Effector memory CD4-positive, alpha-beta T cell (primary cell): ENCODE measurements around the gene XCL2.
"Not testable (repeated sequence)": the region's sequence is repeated elsewhere in the genome, so short reads cannot be mapped to it uniquely, and the experiment has no call there.

Source experiments
- DNase-seq, 3 donors: peaks; one replicate each; pipeline ENCODE4 v3.0.0-alpha.2; 2020
- H3K27ac ChIP-seq: 2 replicates; pipeline ENCODE4 v1.7.0; 2013; ENCODE audit warnings: mild to moderate bottlenecking, low read length, moderate library complexity; ENCODE audit not compliant: insufficient read depth, poor library complexity, severe bottlenecking
- H3K27me3 ChIP-seq: replicated peaks from 2 replicates; pipeline ENCODE4 v1.7.0; 2013; ENCODE audit warnings: mild to moderate bottlenecking, low read length; ENCODE audit not compliant: insufficient read depth, control insufficient read depth, poor library complexity, severe bottlenecking
- H3K36me3 ChIP-seq: 2 replicates; pipeline ENCODE4 v1.7.0; 2013; ENCODE audit warnings: mild to moderate bottlenecking, low read length, moderate library complexity; ENCODE audit not compliant: control insufficient read depth, insufficient read depth
- H3K4me1 ChIP-seq: 2 replicates; pipeline ENCODE4 v1.7.0; 2013; ENCODE audit warnings: low read length, mild to moderate bottlenecking; ENCODE audit not compliant: control insufficient read depth, insufficient read depth, poor library complexity, severe bottlenecking
- H3K4me3 ChIP-seq: 2 replicates; pipeline ENCODE4 v1.7.0; 2013; ENCODE audit warnings: low read length, low read depth, mild to moderate bottlenecking; ENCODE audit not compliant: insufficient read depth, poor library complexity, severe bottlenecking
- H3K9me3 ChIP-seq: 2 replicates; pipeline ENCODE4 v1.7.0; 2013; ENCODE audit warnings: mild to moderate bottlenecking, low read length, moderate library complexity; ENCODE audit not compliant: control insufficient read depth

Gene XCL2

GRCh38 chr1:168580991-168581390 lies 37.2 kb upstream of the XCL2 start:
- not testable (repeated sequence) for H3K4me3 ChIP-seq

DNA sequence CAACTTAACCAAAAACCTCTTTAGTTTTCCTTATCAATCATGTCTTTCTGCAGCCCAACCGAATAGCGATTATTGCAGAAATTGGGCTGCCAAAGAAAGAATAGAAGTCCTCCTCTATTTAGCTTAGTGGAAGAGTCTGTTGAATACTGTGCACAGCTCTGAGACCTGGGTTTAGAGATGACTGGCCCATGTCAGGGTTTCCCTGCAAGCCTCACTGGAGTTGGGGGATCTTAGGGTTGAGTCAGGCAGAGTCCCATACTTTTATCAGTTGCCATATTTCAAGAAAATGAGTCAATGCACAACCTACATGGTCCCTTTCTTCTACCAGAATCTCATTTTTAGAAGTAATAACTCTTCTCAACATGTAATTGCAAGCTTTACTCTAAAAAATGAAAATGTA lies 36.5 kb upstream of the XCL2 start:
- H3K27me3 ChIP-seq, H3K9me3 ChIP-seq, H3K27ac ChIP-seq, H3K4me3 ChIP-seq, H3K36me3 ChIP-seq, DNase-seq, H3K4me1 ChIP-seq: not testable (repeated sequence)

More at GRCh38 chr1:168580991-168581390, 37.2 kb upstream of the XCL2 start:
- H3K27ac ChIP-seq, H3K36me3 ChIP-seq, H3K4me1 ChIP-seq, DNase-seq, H3K9me3 ChIP-seq, H3K27me3 ChIP-seq: not testable (repeated sequence)

DNA sequence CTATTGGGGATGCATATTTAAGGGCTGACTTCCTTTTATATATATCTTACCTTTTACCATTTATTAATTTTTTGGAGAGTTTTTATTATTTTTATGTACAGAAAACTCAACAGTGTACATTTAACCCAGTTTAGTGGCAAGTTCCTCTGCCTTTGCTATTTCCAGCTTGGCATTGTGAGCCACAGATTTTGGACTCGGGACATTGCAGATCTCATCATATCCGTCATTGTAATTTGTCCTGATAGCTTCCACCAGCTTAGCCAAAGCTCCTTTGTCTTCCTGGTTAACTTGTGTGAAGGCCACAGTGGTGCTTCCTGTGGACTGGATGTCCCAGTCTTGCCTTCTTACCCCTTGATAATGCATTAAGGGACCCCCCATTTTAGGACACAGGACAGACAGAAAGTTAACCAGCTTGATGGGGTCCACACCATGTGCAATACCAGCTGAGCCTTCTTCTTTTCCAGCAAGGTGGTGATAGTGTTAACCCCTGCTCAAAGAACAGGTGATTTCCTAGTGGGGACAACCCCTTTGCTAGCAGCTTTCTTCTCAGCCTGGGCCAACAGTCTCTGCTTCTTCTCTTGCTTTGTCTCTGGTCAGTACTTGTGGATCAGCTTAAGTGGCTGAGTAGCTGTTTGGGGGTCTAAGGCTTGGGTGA lies 34.9 kb upstream of the XCL2 start:
- H3K27me3 ChIP-seq, H3K9me3 ChIP-seq, H3K4me3 ChIP-seq, H3K36me3 ChIP-seq, DNase-seq, H3K4me1 ChIP-seq, H3K27ac ChIP-seq: not testable (repeated sequence)

DNA sequence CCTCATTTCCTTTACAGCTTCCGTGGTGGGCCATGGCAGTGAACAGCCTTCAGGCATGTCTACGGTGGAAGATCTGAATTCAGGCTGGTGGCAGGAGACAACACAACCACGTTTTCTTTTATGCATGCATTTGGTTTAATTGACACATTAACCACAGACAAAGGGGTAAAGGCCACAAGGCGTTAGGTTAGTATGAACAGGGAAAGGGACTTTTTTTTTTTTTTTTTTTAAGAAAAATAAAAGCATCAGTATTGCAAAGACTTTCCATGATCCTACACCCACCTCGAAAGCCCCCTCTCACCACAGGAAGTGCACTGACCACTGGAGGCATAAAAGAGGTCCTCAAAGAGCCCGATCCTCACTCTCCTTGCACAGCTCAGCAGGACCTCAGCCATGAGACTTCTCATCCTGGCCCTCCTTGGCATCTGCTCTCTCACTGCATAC lies 32.5 kb upstream of the XCL2 start, which contains the start of gene XCL1:
Gene XCL1 (plus strand): TSS at position 361 of the 444 bp plus-strand sequence. CDS start 33 bp downstream, at position 394.
- H3K9me3 ChIP-seq, H3K4me1 ChIP-seq, H3K27me3 ChIP-seq, DNase-seq, H3K36me3 ChIP-seq, H3K27ac ChIP-seq, H3K4me3 ChIP-seq: not testable (repeated sequence)

DNA sequence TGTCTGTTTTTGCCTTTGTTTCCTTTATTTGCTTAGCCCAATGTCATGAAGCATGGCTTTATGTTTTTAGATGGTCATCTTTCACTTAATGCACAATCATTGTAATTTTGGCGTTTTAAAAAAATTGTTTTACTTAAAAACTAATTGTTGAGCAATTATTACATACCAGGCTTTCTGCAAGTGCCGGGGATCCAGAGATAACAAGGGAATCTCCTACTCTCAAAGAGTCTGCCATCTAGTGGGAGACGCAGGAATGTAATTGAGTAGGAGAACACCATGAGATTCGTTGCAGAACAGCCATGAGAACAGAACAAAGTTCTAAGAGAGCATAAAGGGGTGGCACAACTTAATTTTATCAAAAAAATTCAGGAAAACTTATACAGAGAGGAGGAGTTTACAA lies 30.4 kb upstream of the XCL2 start:
- peak in 1 of 3 donors; percentile 8 for DNase-seq

DNA sequence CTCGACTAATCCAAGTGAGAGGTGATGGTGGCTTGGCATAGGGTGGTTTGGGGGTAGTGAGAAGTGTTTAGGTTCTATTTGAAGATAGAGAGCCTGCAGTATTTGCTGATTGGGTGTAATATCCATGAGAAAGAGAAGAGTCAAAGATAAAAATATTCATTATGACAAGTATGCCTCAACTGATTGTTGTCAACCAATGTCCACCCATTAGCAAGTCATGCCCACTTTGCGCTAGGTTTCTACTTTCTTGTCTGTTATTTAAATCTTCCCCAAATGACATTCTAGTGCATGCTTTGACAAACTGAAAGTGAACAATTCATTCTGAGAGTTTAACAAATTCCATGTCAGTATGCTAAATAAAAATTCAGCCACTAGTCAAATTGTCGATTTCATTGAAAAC lies 28.8 kb upstream of the XCL2 start:
- DNase-seq, result no peak
- H3K27me3 ChIP-seq, result no peaks in the 10 kb centered on the region
- no peaks in the 10 kb centered on the region for H3K36me3 ChIP-seq
- H3K4me3 ChIP-seq, result no peak overlapping the region
- no peaks in the 10 kb centered on the region for H3K9me3 ChIP-seq
- H3K4me1 ChIP-seq, result no peaks in the 10 kb centered on the region
- no peak overlapping the region for H3K27ac ChIP-seq

More for the DNA sequence above, 30.4 kb upstream of the XCL2 start:
- H3K4me3 ChIP-seq, H3K36me3 ChIP-seq, H3K27ac ChIP-seq, H3K27me3 ChIP-seq, H3K4me1 ChIP-seq, H3K9me3 ChIP-seq: not testable (repeated sequence)

DNA sequence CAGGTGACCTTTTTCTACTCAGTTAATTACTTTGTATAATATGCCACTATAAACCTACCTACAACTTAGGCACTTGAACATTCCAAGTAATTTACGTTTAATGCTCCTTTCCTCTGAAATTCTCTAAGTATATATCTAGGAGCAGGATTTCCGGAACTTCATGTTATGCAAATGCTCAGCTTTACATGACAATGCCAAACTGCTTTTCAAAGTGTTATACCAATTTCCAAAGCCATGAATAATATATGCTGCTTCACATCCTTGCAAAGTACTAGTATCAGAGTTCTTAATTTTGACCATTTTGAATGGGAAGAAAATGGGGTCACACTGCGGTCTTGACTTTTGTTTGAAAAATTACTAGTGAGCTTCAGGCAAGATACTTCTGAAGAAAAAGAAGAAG lies 26.9 kb upstream of the XCL2 start:
- no peaks in the 10 kb centered on the region for H3K4me1 ChIP-seq

DNA sequence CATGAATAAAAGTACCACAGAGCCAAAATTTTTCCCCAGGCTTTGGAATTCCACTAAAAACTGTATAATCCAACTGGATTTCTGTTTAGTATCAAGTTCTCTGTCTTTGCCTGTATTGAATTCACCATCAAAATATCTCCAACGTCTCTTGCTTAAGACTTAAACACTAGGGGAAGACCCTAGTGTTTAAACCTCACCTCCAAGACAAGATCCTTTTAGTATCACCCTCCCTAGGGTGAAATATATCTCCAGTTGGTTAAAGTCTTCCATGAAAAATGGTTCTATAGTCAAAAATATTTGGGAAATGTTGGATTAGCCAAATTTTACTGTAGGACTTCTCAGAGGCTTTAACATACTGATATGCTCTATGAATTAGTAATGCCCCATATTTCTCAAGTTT lies 24.5 kb upstream of the XCL2 start:
- H3K9me3 ChIP-seq, result no peaks in the 10 kb centered on the region
- no peak overlapping the region for H3K4me3 ChIP-seq
- H3K36me3 ChIP-seq, result no peaks in the 10 kb centered on the region
- no peaks in the 10 kb centered on the region for H3K4me1 ChIP-seq
- DNase-seq, result no peak
- no peaks in the 10 kb centered on the region for H3K27me3 ChIP-seq
- no peak overlapping the region for H3K27ac ChIP-seq

More for the DNA sequence above, 26.9 kb upstream of the XCL2 start:
- no peak for DNase-seq
- Histone ChIP-seq H3K9me3 (no peaks in the 10 kb centered on the region), H3K4me3 (no peak overlapping the region), H3K27ac (no peak overlapping the region), H3K27me3 (no peaks in the 10 kb centered on the region), H3K36me3 (no peaks in the 10 kb centered on the region)

DNA sequence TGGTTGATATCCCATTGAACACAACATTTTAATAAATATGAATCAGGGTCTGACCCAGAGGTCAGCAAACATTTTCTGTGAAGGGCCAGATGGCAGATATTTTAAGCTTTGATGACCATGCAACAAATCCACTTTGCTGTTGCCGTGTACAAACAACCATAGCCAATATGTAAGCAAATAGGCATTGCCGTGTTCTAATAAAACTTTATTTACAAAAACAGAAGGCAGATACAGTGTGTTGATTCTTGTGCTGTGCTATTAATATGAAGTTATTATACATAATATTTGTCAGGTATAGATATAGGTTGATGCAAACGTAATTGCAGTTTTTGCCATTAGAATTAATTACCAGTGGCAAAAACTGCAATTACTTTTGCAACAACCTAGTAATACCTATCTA lies 23.8 kb upstream of the XCL2 start:
- Histone ChIP-seq H3K27ac (no peak overlapping the region), H3K36me3 (no peaks in the 10 kb centered on the region), H3K27me3 (no peaks in the 10 kb centered on the region), H3K4me1 (no peaks in the 10 kb centered on the region), H3K9me3 (no peaks in the 10 kb centered on the region), H3K4me3 (no peak overlapping the region)
- no peak for DNase-seq

DNA sequence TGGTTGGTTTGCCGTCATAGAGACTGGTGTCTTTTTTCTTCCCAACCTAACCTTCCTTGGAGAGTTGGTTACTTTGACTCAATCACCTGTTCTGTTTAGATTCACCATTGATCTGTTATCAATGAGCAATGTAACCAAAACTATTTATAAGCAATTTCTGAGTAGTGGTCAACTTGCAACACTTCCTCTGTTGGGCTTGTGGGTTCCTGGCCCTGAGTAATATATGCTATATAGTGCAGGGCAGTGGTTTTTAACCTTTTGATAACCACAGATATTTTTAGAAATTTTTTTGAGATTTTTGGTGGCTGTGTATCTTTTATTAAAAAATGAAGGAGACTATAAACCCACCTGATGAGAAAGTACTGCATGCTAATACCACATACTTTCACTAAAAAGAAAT lies 23.2 kb upstream of the XCL2 start:
- Histone ChIP-seq H3K27me3 (no peaks in the 10 kb centered on the region), H3K36me3 (no peaks in the 10 kb centered on the region), H3K27ac (no peak overlapping the region), H3K9me3 (no peaks in the 10 kb centered on the region), H3K4me3 (no peak overlapping the region), H3K4me1 (no peaks in the 10 kb centered on the region)
- no peak for DNase-seq
